Stimulated activated CD8-positive, alpha-beta memory T cell treated with anti-CD3 and anti-CD28 coated beads, Interleukin-7, amount 100 ng/mL, for 1 hour (primary cell): Measurements from ENCODE around the gene PREP.

Experiments used
- DNase-seq, 2 donors: peaks; one replicate each; pipeline ENCODE4 v3.0.0-alpha.2; 2020; ENCODE audit warnings: low read depth in 2 of 2

PREP gene

DNA sequence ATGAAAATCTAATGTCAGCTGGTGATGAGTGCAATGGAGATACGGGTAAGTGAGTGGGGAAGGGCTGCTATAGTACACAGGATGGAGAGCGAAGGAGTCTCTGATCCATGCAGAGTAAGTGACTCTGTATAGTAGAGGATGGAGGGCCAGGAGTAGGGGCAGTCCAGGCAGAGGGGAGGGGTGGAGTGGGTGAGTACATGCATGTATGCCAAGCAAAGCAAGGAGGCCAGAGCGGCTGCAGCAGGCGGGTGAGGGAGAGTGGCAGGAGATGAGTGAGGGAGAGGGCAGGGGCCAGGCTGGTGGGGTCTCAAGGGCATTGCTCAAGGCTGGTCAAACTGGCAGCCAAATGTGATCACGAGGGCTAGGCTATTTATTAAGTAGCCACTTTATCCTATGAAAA, 94.0 kb downstream of the PREP start:
- DNase-seq: no peak

DNA sequence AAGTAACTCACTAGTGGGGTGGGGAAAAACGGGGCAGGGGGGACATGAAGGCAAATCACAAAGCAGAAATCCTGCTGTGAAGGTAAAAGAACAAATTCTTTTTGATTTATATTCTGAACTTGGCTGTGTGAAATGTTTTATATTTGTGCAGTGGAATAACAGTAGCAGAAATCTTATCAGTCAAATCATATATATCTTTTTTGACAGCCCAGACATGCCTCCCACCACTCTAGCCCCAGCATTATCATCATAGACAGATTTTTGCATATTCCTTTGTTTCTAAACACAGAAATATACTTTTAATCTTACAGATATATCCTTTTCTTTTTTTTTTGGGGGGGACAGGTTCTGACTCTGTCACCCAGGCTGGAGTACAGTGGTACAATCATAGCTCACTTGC, 97.4 kb downstream of the PREP start:
- DNase-seq: no peak

DNA sequence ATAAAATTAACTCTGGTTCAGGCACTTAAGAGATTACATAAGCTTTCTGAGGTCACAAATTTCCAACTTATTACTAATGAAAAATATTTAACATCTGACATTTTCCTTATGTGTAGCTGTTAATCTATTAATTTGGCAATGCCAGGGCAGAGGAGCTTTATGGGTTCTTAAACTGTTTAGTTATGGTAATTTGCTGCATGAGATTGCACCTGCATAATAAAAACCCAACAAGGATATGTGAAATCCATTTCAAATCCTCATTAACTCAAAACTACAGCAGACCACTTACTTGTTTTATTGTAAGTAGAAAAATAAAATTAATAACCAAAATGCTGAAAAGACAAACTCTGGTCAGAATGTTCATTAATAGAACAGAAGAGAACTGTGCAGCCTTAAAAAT, 98.1 kb downstream of the PREP start:
- no peak for DNase-seq

DNA sequence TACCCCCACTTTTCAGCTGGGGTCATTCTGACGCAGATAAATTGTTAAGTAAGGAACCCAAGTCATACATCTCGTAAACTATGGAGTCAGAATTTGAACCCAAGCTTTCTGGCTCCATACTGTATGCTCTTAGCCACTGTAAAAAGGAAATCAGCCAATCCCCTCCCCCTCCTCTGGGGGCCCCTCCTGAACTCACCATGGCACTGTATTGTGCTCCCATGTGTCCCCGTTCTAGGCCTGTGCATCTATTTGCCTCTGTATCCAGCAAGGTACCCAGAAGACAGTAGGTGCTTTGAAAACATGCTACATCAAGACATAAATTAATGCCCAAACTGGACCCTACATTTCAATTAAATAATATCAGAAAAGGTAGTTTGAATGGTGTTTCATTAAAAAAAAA, 98.5 kb downstream of the PREP start:
- no peak for DNase-seq

DNA sequence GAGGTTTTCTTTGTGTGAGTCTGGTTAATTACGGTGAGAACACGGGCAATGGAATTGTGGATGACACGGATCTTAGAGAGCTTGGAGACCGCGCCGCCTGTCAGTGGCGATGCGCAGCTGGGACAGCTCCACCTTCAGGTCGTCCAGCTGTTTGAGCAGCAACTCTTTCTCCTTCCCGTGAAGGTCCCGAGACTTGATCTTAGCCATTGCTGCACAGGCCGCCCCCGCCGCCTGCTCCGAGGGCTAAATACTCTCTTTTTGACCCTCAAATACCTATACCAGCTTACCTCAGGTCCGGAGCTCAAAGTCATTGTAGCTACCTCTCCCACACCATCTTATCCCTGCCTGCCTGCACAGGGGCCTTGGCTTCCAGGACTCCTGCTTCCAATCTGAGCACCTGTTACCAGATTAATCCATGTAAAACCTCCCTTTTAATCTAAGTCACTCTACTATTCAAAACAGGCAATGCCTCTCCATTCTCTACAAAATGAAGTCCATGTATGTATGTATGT, 100.2 kb downstream of the PREP start:
- no peak for DNase-seq

DNA sequence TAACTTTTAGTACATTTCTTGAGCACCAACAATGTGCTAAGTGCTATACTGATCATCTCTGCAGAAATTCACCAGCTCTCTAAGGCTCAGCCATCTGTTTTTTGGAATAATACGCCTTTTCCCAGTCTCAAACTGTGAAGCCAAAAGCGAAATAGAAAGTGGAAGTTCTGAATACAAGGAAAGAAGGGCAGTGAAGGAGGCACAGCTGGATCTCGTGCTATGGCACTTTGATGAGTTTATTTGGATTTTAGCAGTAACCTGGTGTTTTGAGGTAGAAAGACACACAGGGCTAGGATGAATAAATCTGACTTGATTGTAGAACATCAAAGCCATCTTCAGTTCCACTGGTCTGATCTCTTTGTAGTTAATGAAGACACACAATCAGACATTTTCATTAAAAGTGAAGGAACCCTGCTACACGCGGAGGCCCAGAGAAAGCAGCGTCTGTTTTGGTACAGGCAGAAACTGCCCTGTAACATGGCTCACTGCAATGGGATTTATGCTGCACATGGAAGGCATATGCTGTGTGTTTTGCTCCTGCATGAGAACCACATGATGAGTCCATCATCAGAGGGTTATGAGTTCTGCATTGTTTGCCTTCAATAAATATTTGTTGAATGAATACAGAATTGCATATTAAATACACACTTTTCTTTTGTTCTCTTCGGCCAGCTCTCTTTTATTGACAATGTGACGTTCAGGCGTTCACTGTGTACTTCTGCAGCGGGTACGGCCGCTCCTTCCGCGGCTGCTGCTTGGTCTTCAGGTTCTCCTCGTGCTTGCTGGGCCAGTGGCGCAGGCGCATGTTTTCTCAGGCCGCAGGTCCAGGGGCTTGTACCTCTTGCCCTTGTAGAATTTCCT, 100.9 kb downstream of the PREP start:
- no peak for DNase-seq

DNA sequence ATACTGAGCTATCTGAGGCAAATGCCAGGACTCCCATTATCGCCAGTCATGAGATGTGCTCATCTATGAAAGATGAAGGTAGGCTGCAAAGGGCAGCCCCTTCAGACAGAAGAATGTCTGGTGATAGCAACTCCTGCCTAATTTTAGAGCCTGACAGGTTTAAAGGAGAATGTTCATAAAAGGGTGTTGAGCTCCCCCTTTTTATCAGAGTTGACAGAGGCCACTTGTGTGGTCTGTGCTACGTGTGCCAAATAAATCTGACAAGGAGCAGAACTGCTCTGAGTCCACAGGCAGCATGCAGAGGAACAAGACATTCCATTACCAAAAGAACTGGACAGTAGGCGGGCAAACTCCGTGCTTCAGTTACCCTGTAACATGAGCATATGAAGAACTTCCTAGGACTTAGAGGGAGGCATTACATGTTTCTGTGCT, 101.8 kb downstream of the PREP start:
- DNase-seq: no peak

DNA sequence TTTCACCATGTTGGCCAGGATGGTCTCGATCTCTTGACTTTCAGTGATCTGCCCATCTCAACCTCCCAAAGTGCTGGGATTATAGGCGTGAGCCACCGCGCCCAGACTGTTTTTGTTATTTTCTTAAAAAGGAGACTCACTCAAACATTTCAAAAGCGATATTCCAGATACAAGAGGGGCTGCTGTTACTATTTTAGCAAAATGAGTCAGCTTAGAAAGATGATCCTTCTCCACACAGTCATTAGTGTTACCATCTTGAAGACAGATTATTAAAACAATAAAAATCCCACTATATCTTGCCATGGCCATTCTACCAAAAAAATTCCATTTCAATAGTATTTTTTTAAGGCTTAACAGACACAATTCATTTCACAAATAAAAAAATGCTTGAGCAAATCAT, 102.8 kb downstream of the PREP start:
- no peak for DNase-seq

DNA sequence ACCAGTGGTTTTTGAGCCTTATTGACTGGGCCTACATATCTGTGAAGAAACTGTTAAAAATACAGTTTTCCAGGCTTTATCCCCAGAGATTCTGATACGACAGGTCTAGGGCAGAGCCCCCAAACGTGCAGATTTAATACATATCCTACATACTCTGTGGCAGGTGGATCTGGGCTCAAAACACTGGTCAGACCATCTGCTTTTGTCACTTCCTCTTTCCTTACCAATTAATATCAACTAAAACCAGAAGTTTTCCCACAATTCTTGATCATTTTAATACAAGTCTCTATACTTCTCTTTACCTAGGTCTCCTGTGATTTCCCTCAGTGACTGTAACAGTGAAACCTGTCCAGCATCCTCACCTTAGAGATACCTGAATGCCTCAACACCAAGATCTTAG, 108.8 kb downstream of the PREP start:
- no peak for DNase-seq

DNA sequence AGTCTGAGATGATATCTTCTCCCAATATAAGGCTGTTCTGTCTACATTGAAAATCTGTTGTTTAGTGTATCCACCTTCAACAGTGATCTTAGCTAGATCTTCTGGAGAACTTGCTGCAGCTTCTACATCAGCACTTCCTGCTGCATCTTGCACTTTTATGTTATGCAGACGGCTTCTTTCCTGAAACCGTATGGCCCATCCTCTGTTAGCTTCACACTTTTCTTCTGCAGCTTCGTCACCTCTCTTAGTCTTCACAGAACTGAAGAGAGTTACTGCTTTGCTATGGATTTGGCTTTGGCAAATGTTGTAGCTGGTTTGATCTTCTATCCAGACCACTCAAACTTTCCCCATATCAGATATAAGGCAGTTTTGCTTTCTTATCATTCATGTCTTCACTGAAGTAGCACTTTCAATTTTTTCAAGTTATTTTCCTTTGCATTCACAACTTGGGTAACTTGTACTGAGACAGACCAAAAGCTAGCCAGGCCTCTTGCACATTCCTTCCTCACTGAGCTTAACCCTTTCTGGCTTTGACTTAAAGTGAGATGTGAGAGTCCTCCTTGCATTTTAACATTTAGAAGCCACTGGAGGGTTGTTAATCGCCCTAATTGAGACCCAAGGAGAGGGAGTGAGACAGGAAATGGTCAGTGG, 110.1 kb downstream of the PREP start:
- DNase-seq: no peak

DNA sequence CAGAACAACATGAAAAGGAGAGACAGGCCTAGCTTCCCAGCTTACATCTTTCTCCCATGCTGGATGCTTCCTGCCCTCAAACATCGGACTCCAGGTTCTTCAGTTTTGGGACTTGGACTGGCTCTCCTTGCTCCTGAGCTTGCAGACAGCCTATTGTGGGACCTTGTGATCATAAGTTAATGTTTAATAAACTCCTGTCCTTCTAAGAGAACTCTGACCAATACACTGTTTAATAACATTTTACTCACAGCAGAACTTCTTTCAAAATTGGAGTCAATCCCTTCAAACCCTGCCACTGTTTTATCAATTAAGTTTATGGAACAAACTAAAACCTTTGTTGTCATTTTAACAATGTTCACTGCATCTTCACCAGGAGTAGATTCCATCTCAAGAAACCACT, 111.4 kb downstream of the PREP start:
- DNase-seq: no peak

DNA sequence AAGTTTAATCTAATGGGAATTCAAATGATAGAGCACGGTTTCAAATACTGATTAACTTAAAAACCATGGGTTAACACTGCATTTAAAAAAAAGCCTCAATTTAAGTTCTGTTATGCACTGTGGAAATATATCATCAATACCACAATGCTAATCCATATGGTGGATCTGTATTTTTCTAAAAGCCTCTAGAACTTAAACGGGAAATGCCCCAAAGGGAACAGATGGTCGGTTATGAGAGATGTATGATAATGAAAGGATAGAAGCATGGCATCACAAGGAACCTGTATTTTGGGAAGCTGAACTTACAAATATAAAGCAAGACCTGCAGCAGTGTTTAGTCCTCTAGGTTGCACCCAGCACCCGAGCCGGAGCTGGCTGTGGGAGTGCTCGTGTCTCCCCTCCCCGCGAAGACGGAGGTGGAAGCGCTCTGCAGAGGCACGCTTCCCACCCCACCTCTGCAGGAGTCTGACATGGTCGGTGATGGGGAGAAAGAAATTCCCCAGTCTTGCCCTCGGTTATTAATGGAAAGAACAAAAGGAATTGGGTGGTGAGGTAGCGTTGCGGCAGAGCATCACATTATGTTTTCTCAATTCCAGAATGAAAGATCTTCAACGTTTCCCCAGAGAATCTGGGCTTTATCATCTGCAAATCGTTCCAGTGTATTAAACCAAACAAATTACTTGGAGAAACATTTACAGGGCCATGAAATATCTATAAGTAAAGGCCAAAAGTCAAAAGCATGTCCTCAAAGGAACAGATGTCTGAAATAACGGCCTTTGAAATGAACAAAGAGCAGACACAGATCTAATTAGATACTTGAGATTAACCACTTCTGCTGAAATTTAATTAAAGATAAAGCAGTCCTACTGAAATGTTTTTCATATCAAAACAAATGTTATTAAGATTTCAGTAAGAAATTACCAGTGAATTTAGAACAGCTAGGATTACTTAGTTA, 120.0 kb downstream of the PREP start:
- no peak for DNase-seq

DNA sequence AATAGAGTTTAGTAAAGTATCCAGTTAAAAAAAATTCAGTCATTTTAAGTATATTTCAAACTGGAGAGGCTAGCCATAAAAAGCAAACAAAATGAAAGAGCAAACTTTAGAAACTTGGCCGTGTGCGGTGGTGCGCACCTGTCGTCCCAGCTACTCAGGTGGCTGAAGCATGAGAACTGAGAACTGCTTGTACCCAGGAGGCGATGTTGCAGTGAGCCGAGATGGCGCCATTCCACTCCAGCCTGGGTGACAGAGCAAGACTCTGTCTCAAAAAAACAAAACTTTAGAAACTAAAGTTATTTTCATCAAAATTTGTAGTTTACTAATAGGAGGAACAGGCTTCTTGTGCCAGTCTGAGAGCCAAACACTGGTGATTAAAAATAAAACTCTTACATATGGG, 122.8 kb downstream of the PREP start:
- no peak for DNase-seq

DNA sequence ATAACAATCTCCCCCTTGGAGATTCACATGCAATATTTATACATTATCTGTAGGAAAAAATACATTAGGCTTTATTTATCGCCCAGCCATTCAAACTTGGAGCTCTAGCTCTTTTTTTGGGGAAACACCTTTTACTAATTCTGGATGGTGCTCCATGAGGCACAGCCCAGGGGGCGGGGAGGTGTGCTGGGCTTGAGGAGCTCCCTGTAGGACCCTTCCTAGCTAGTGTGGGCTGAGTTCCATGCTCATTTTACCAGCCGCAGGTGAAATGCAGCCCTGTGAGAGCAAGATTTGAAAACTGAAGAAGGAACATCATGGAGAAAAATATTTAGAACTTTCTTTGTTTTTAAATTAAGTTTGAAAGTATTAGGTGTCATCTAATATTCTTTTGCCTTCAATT, 123.4 kb downstream of the PREP start:
- no peak for DNase-seq

DNA sequence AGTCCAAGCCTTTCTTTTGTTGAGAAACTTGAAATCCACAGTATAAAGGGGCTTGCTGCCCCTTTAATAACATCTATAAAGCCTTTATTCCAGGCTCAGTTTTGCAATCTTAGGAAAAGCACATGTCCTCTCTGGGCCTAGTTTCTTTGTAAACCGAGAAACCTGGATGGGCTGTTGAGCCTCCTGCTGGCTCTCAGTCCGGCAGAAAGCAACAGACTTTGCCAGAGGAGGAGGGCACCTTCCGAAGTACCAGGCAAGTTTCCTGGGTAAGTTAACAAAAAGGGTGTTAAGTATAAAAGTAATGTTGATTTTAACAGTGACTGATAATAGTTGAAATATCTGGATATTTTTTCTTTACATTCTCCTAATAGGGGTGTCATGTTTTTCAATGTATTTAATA, 124.1 kb downstream of the PREP start:
- no peak for DNase-seq

DNA sequence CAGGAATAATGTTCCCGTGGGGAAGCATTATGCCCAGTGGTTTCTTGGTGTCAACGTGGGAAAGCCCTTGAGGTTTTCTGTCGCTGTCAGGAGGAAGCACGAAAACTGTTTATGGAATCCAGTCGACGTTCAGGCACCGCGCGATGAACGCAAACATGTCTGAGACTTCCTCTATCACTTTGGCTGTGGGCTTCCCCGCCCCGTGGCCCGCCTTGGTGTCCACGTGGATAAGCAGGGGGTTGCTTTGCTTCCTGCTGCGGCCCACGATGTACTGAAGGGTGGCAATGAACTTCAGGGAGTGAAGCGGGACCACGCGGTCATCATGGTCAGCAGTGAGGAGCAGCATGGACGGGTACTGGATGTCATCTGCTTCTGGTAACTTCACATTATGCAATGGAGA, 124.8 kb downstream of the PREP start:
- DNase-seq: no peak

DNA sequence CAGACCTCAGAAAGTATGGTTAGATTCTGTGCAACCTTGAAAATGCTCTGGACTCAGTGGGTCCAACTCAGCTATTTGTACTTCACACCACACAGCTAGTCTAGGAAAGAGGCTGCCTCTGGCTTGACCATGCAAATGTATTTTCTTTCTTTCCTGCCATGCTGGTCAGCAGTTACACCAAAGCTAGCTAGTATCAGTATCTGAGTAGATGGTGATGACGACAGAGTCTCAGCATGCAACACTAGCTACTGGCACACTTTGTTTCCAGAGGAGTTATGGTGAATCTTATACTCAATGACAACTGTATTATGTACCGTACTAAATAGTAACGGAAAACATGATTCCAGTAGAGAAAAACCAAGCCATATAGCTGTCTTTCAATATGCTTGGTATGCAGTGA, 126.5 kb downstream of the PREP start:
- no peak for DNase-seq

DNA sequence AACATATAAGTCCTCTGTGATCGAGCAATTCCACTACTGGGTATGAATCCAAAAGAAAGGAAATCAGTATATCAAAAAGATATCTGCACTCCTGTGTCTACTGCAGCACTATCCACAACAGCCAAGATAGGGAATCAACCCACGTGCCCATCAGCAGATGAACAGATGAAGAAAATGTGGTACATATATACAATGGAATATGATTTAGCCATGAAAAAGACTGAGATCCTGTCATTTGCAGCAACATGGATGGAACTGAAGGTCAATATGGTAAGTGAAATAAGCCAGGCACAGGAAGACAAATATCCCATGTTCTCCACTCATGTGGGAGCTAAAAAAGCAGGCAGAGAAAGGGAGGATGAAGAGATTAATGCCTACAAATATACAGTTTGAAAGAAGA, 127.3 kb downstream of the PREP start:
- DNase-seq: no peak

DNA sequence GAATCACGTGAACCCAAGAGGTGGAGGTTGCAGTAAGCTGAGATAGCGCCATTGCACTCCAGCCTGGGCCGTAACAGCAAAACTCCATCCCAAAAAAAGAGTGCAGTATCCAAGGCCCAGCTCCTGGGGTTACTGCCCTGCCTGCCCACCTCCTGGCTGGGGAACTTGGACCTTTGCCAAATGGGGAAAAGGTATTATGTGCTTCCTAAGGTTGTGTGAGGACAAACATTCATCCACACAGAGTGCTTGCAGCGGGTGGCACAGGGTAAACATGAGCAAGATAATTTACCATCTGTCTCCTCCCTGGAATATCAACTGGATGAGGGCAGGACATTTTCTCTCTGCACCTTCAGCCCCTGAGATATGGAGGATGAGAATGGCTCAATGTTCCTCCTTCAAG, 128.2 kb downstream of the PREP start:
- no peak for DNase-seq

DNA sequence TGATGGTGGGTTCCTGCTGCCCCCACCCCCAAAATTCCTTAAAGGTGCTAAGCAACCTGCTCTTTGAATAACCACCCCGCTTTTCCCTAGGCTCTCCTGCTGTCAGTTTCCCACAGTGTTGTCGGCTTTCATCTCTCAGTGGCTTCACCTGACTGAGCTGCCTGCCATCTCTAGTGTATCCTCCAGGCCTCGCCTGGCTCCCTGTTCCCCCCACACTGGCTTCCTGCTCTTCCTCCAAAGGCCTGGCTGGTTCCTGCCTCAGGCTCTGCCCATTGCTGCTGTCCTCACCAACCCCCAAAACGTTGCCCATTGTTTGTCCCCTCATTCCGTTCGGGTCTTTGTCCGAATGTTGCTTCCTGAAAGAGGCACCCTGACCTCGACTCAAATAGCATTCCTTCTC, 129.3 kb downstream of the PREP start:
- DNase-seq: no peak

DNA sequence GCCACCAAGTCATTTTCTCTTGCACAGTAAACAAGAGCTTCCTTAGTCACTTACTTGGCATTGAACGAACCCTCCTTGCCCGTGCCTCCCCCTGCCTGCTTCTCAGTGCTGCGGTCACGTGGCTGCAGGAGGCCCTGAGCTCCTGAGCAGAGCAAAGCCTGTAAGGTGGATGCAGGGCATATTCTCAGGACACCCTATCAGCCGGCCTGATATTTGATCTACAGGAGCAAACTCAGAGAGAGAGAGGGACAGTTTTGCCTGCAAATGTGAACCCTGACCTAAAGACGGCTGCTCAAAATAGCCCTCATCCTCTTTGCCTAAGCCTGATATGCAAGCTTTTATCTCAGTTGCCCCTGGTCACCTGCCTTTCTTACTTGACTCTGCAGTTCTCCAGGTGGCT, 130.1 kb downstream of the PREP start:
- DNase-seq: no peak

DNA sequence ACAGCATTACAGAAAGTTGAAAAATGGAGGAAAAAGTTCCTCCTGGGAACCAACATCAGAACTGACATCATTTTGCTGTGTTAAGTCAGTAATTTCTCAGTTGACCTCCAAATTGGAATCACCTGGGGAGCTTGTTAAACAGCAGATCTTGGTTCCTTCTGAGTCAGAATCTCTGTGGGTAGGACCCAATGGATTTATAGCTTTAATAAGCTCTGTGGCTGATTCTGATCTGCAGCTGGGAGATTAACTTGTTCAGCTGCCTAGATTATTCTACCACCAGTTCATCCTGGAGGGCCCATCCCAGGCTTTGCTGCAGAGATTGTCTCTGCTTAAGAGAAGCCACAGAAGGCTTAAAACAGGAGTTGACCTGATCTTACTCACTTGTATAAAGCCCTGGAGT, 132.4 kb downstream of the PREP start:
- no peak for DNase-seq
